ENCODE data around the gene LRRC8E.
A peak's percentile ranks its signal among the peaks of the same experiment; 100 is the strongest.

The LRRC8E gene

GRCh38 chr19:7925171-7925851 is 37.0 kb downstream of the LRRC8E start:
- peak; percentile 79 for TF ChIP-seq CTCF (IDR thresholded peaks at IDR 0.05; ENCODE audit: low read depth, low read length)
- H3K4me3 ChIP-seq (replicated peaks in 1 of 2; ENCODE audit: low read depth in 2 of 2, low read length in 2 of 2) = peak overlapping the region in 1 of 2 donors; percentile 30
- peak; percentile 67 to 73 for DNase-seq (ENCODE audit: low read depth in 2 of 2)

- TF ChIP-seq CTCF (IDR thresholded peaks at IDR 0.05; ENCODE audit: low read depth, low read length) = no peak
- peak; percentile 44 to 60 for DNase-seq (ENCODE audit: low read depth in 2 of 2)
- peak within 1 kb of the TSS; percentile 40 to 42 for H3K4me3 ChIP-seq (replicated peaks in 1 of 2; ENCODE audit: low read depth in 2 of 2, low read length in 2 of 2)
These were observed 37.9 kb downstream of the LRRC8E start, which contains the start of gene CTXN1 for GRCh38 chr19:7926021-7926726. Gene CTXN1 (minus strand): TSS chr19:7926135. CDS start chr19:7925538, 597 bp downstream.

- no peak for TF ChIP-seq CTCF (IDR thresholded peaks at IDR 0.05; ENCODE audit: low read depth, low read length)
- DNase-seq (ENCODE audit: low read depth in 2 of 2) = no peak
- no peak overlapping the region for H3K4me3 ChIP-seq (replicated peaks in 1 of 2; ENCODE audit: low read depth in 2 of 2, low read length in 2 of 2)
These were observed 38.7 kb downstream of the LRRC8E start for GRCh38 chr19:7926727-7927604.

- no peak overlapping the region for H3K4me3 ChIP-seq (replicated peaks in 1 of 2; ENCODE audit: low read depth in 2 of 2, low read length in 2 of 2)
- no peak for TF ChIP-seq CTCF (IDR thresholded peaks at IDR 0.05; ENCODE audit: low read depth, low read length)
- no peak for DNase-seq (ENCODE audit: low read depth in 2 of 2)
These were observed 39.5 kb downstream of the LRRC8E start for GRCh38 chr19:7927605-7928333.

GRCh38 chr19:7928334-7928706 is 40.0 kb downstream of the LRRC8E start:
- no peak for DNase-seq (ENCODE audit: low read depth in 2 of 2)
- H3K4me3 ChIP-seq (replicated peaks in 1 of 2; ENCODE audit: low read depth in 2 of 2, low read length in 2 of 2) = no peak overlapping the region
- TF ChIP-seq CTCF (IDR thresholded peaks at IDR 0.05; ENCODE audit: low read depth, low read length) = no peak

Data from cardiac fibroblast (primary cell).